HepG2 (cell line): ENCODE results near the gene STPG4. TPM values are rescaled to one million over a fixed set of nuclear protein-coding genes. Genes with fewer than 3 reads are reported as not detected.

Experiments used
- ARNTL ChIP-seq: sonication (generic); formaldehyde crosslinking; IDR thresholded peaks from 2 replicates; pipeline ENCODE4 v1.4.0; 2020; ENCODE audit warnings: mild to moderate bottlenecking, missing genetic modification reagents
- BHLHE40 ChIP-seq: IDR thresholded peaks from 2 replicates; pipeline ENCODE4 v1.6.1; 2011; ENCODE audit warnings: low read length, improper control_type of control experiment
- CENPBD1 ChIP-seq: sonication (generic); formaldehyde crosslinking; IDR thresholded peaks from 2 replicates; pipeline ENCODE4 v1.8.0; 2022; ENCODE audit warnings: missing genetic modification reagents, low read depth, mild to moderate bottlenecking, borderline replicate concordance
- E2F1 ChIP-seq: sonication (generic); formaldehyde crosslinking; IDR thresholded peaks from 2 replicates; pipeline ENCODE4 v1.5.0; 2020; ENCODE audit warnings: missing genetic modification reagents
- GTF3A ChIP-seq: sonication (generic); formaldehyde crosslinking; conservative IDR thresholded peaks from 2 replicates; pipeline ENCODE4 v1.4.0; 2020; ENCODE audit warnings: mild to moderate bottlenecking, missing genetic modification reagents
- HNF4G ChIP-seq, 2 experiments: sonication (generic) in 1 of 2; formaldehyde crosslinking in 1 of 2; IDR thresholded peaks; 2 replicates each; pipeline versions ENCODE4 v1.4.0 to v1.6.1; 2011 to 2020; ENCODE audit warnings: borderline replicate concordance in 2 of 2, low read depth in 2 of 2, mild to moderate bottlenecking in 2 of 2, low read length in 1 of 2, missing genetic modification reagents in 1 of 2, moderate library complexity in 1 of 2
- KDM6A ChIP-seq: IDR thresholded peaks from 2 replicates; pipeline ENCODE4 v1.6.1; 2016; ENCODE audit warnings: low read depth
- MEIS1 ChIP-seq: sonication (generic); formaldehyde crosslinking; IDR thresholded peaks from 2 replicates; pipeline ENCODE4 v1.9.0; 2021; ENCODE audit warnings: mild to moderate bottlenecking, missing genetic modification reagents, moderate library complexity, borderline replicate concordance
- NBN ChIP-seq: fragments of 450-650 bp; conservative IDR thresholded peaks from 2 replicates; pipeline ENCODE4 v1.6.1; 2017
- NFE2 ChIP-seq: sonication (generic); formaldehyde crosslinking; IDR thresholded peaks from 2 replicates; pipeline ENCODE4 v1.4.0; 2020; ENCODE audit warnings: missing genetic modification reagents
- NFYC ChIP-seq: IDR thresholded peaks from 2 replicates; pipeline ENCODE4 v1.6.1; 2016; ENCODE audit warnings: missing genetic modification reagents, missing compliant biosample characterization
- NR2F1 ChIP-seq, 2 experiments: fragments of 450-650 bp in 1 of 2; formaldehyde crosslinking in 1 of 2; IDR thresholded peaks; 2 replicates each; pipeline versions ENCODE4 v1.5.0 to v1.6.1; 2016 to 2020; ENCODE audit warnings: mild to moderate bottlenecking in 1 of 2, missing compliant biosample characterization in 1 of 2, missing genetic modification reagents in 1 of 2, moderate library complexity in 1 of 2
- RFXAP ChIP-seq: sonication (generic); formaldehyde crosslinking; IDR thresholded peaks from 2 replicates; pipeline ENCODE4 v1.4.0; 2020; ENCODE audit warnings: missing genetic modification reagents, borderline replicate concordance
- SRSF9 ChIP-seq: fragments of 200-400 bp; formaldehyde crosslinking; IDR thresholded peaks from 2 replicates; pipeline ENCODE4 v1.6.1; 2018; ENCODE audit warnings: borderline replicate concordance, mild to moderate bottlenecking, low read depth, low read length; ENCODE audit not compliant: insufficient read depth, poor library complexity, severe bottlenecking
- ZBTB4 ChIP-seq: sonication (generic); formaldehyde crosslinking; IDR thresholded peaks from 2 replicates; pipeline ENCODE4 v1.4.0; 2020; ENCODE audit warnings: missing genetic modification reagents, mild to moderate bottlenecking, borderline replicate concordance
- ZBTB7B ChIP-seq: sonication (generic); formaldehyde crosslinking; IDR thresholded peaks from 2 replicates; pipeline ENCODE4 v1.4.0; 2020; ENCODE audit warnings: missing genetic modification reagents
- ZNF362 ChIP-seq: sonication (generic); formaldehyde crosslinking; IDR thresholded peaks from 2 replicates; pipeline ENCODE4 v1.4.0; 2020; ENCODE audit warnings: missing genetic modification reagents, mild to moderate bottlenecking, borderline replicate concordance
- ZNF616 ChIP-seq: sonication (generic); formaldehyde crosslinking; IDR thresholded peaks from 2 replicates; pipeline ENCODE4 v1.5.0; 2020; ENCODE audit warnings: low read depth, mild to moderate bottlenecking, missing genetic modification reagents
- ZNF629 ChIP-seq: sonication (generic); formaldehyde crosslinking; conservative IDR thresholded peaks from 2 replicates; pipeline ENCODE4 v1.5.0; 2020; ENCODE audit warnings: missing genetic modification reagents
- ZNF746 ChIP-seq: sonication (generic); formaldehyde crosslinking; IDR thresholded peaks from 2 replicates; pipeline ENCODE4 v1.8.0; 2022; ENCODE audit warnings: mild to moderate bottlenecking, missing genetic modification reagents
- ZNF784 ChIP-seq: sonication (generic); formaldehyde crosslinking; IDR thresholded peaks from 2 replicates; pipeline ENCODE4 v1.5.1; 2020; ENCODE audit warnings: missing genetic modification reagents, mild to moderate bottlenecking, borderline replicate concordance
- polyA plus RNA-seq, 8 experiments: library from polyadenylated mRNA; depleted of rRNA in 3 of 8; stranded (reverse) in 7 of 8; unstranded in 1 of 8; fragments of >200 nt; fragmentation: Illumina TruSeq in 4 of 8; extraction: Trizol in 4 of 8; gene quantifications; 2 replicates each; pipeline versions ENCODE4 v1.2.1 to v1.2.3, GENCODE V29; 2011 to 2016; ENCODE audit warnings: low read depth in 4 of 8, missing spikeins in 1 of 8, mixed read lengths in 1 of 8; ENCODE audit not compliant: insufficient read depth in 1 of 8
- total RNA-seq, 5 experiments: library from RNA; depleted of rRNA; stranded (reverse); fragments of >200 nt; fragmentation: Illumina TruSeq; extraction: Trizol; gene quantifications; 2 replicates each; pipeline ENCODE4 v1.2.3, GENCODE V29; 2016; ENCODE audit warnings: low read depth in 1 of 5
- TF ChIP-seq, protein P1 (sequence below): sonication (generic); formaldehyde crosslinking; conservative IDR thresholded peaks from 2 replicates; pipeline ENCODE4 v1.4.0; 2020; ENCODE audit warnings: missing genetic modification reagents

STPG4 gene
- total and polyA plus RNA-seq, 2 of the 13 experiments (the other 11 are each of a cell fraction or from before 2014, with no cell fraction given), result 0.11 to 0.15 TPM

DNA sequence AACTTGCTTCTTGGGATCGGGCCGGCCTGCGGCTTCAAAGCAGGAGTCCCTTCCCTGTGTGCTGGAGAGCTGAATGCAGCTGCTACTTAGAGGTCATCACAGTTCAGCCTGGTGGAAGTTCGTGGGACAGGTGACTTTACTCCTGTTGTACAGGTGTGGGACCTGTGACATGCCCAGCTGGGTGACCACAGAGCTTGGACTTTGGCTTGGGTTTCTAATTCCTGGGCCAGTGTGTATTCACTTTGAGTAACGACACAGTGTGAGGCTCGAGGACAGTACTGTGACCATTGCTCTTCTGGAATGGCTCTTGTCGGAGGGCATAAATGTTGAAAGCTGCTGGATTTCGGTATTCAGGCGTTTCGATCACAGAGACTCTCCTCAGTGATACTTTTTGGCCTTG is 114.5 kb downstream of the STPG4 start (continued):
- peak; percentile 83 for TF ChIP-seq HNF4G (IDR thresholded peaks at IDR 0.05; ENCODE audit: borderline replicate concordance, low read depth, low read length)
- TF ChIP-seq HNF4G (CRISPR knock-in tag; IDR thresholded peaks at IDR 0.05; ENCODE audit: borderline replicate concordance, low read depth), result peak; percentile 71; the same call in 1 of the 2 replicates
- TF ChIP-seq NFE2, result no peak
- TF ChIP-seq KDM6A, result peak; percentile 28; the same call in 1 of the 2 replicates
- TF ChIP-seq ZBTB7B (CRISPR knock-in tag), result no peak; the same call in 1 of the 2 replicates
- no peak for TF ChIP-seq ZNF784 (CRISPR knock-in tag)
- no peak for TF ChIP-seq SRSF9
- no peak for TF ChIP-seq NBN
- TF ChIP-seq BHLHE40, result no peak
- peak; percentile 33; the same call in 1 of the 2 replicates for TF ChIP-seq ZNF629 (CRISPR knock-in tag)
- no peak for TF ChIP-seq GTF3A
- TF ChIP-seq, protein P1, sequence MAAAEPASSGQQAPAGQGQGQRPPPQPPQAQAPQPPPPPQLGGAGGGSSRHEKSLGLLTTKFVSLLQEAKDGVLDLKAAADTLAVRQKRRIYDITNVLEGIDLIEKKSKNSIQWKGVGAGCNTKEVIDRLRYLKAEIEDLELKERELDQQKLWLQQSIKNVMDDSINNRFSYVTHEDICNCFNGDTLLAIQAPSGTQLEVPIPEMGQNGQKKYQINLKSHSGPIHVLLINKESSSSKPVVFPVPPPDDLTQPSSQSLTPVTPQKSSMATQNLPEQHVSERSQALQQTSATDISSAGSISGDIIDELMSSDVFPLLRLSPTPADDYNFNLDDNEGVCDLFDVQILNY (CRISPR knock-in tag), result no peak
- TF ChIP-seq ZNF616, result no peak
- TF ChIP-seq CENPBD1 (CRISPR knock-in tag), result no peak
- no peak for TF ChIP-seq MEIS1 (CRISPR knock-in tag)
- no peak for TF ChIP-seq RFXAP (CRISPR knock-in tag)
- TF ChIP-seq ZBTB4 (CRISPR knock-in tag), result no peak
- no peak for TF ChIP-seq ZNF362 (CRISPR knock-in tag)
- no peak for TF ChIP-seq NR2F1 (CRISPR knock-in tag; IDR thresholded peaks at IDR 0.05)
- no peak for TF ChIP-seq ARNTL (CRISPR knock-in tag)
- no peak for TF ChIP-seq E2F1
- TF ChIP-seq ZNF746 (CRISPR knock-in tag), result no peak
- TF ChIP-seq NFYC (CRISPR knock-in tag), result no peak
